ENCODE measurements around the gene IL34. TPM values are rescaled to one million over a fixed set of nuclear protein-coding genes. Genes with fewer than 3 reads are reported as not detected.

The IL34 gene
- total and polyA plus RNA-seq, 2 experiments from 2014 or later = 4.3 to 6.6 TPM

GRCh38 chr16:70650216-70650615 is 3.9 kb downstream of the IL34 start (continued):
- TF ChIP-seq REST (IDR thresholded peaks at IDR 0.05; ENCODE audit: unreplicated experiment) = no peak
- no peak for TF ChIP-seq ZNF114 (CRISPR knock-in tag; IDR thresholded peaks at IDR 0.05)
- TF ChIP-seq CTCF (conservative IDR thresholded peaks at IDR 0.05; ENCODE audit: low read depth in 2 of 2) = no peak

- H3K27me3 ChIP-seq (ENCODE audit: insufficient read depth) = no peaks in the 10 kb centered on the region
- Mint-ChIP-seq H3K9me3 (peaks cover 12% of the 10 kb centered on the region), H3K27ac (peak overlapping the region; percentile 82; the same call in 1 of the 2 replicates), H3K4me3 (no peak overlapping the region), H3K4me1 (peaks cover 15% of the 10 kb centered on the region), H3K36me3 (ENCODE audit: low read depth) (peaks cover 18% of the 10 kb centered on the region), H3K27me3 (ENCODE audit: insufficient read depth, low read depth, poor library complexity) (peaks cover 3% of the 10 kb centered on the region)
- H3K27ac ChIP-seq (ENCODE audit: low read depth) = no peak overlapping the region
- no peak overlapping the region for H2AFZ ChIP-seq
- DNase-seq (ENCODE audit: low spot score) = no peak
- H3K4me3 ChIP-seq = no peak overlapping the region
- no peaks in the 10 kb centered on the region for H3K4me1 ChIP-seq (ENCODE audit: insufficient read depth)
- no peaks in the 10 kb centered on the region for H3K9me2 ChIP-seq (ENCODE audit: insufficient read depth)
- H3K79me2 ChIP-seq (replicated peaks; ENCODE audit: insufficient read depth) = no peaks in the 10 kb centered on the region
- ATAC-seq = peak; percentile 40
- no peak overlapping the region for H3K4me2 ChIP-seq
- H4K20me1 ChIP-seq (replicated peaks; ENCODE audit: insufficient read depth) = no peaks in the 10 kb centered on the region
- no peak for TF ChIP-seq REST (IDR thresholded peaks at IDR 0.05; ENCODE audit: unreplicated experiment)
- TF ChIP-seq STAT1 (IDR thresholded peaks at IDR 0.05; ENCODE audit: unreplicated experiment) = no peak
- TF ChIP-seq CTCF (conservative IDR thresholded peaks at IDR 0.05; ENCODE audit: low read depth in 2 of 2) = 0 out of 4 replicates have a peak, but pooled peaks of 1 of the 2 experiments have one; percentile 5
- no peaks in the 10 kb centered on the region for H3F3A ChIP-seq (replicated peaks; ENCODE audit: low read depth)
- H3K36me3 ChIP-seq (ENCODE audit: insufficient read depth) = no peaks in the 10 kb centered on the region
These were observed 5.2 kb downstream of the IL34 start for GRCh38 chr16:70651524-70651923.

Data from GM23338 (cell line).